IMR-90 (cell line): ENCODE results near the gene SDHC.

Experiments
- BHLHE40 ChIP-seq: fragments of 150-350 bp; IDR thresholded peaks from 2 replicates; pipeline ENCODE4 v1.6.1; 2016; ENCODE audit warnings: mild to moderate bottlenecking, low read depth, low read length
- CHD1 ChIP-seq: IDR thresholded peaks from 2 replicates; pipeline ENCODE4 v1.6.1; 2012; ENCODE audit warnings: low read depth, low read length, improper control_type of control experiment
- CTCF ChIP-seq: conservative IDR thresholded peaks from 2 replicates; pipeline ENCODE4 v1.5.1; 2012; ENCODE audit warnings: mild to moderate bottlenecking, low read depth, low read length, improper control_type of control experiment
- MAZ ChIP-seq: IDR thresholded peaks from 2 replicates; pipeline ENCODE4 v1.6.1; 2012; ENCODE audit warnings: low read depth, mild to moderate bottlenecking, low read length, improper control_type of control experiment, moderate library complexity, borderline replicate concordance
- POLR2A ChIP-seq: IDR thresholded peaks from 2 replicates; pipeline ENCODE4 v1.6.1; 2012; ENCODE audit warnings: mild to moderate bottlenecking, low read depth, low read length
- RAD21 ChIP-seq: IDR thresholded peaks from 2 replicates; pipeline ENCODE4 v1.6.1; 2012; ENCODE audit warnings: low read length, improper control_type of control experiment
- RFX5 ChIP-seq: IDR thresholded peaks from 2 replicates; pipeline ENCODE4 v1.8.0; 2012; ENCODE audit warnings: low read depth, mild to moderate bottlenecking, low read length, moderate library complexity
- SMC3 ChIP-seq: fragments of 150-350 bp; IDR thresholded peaks from 2 replicates; pipeline ENCODE4 v1.6.1; 2016; ENCODE audit warnings: low read depth, mild to moderate bottlenecking, antibody characterized with exemption, low read length, moderate library complexity
- USF2 ChIP-seq: fragments of 150-350 bp; IDR thresholded peaks from 2 replicates; pipeline ENCODE4 v1.6.1; 2017; ENCODE audit warnings: mild to moderate bottlenecking, antibody characterized with exemption, low read length, low read depth

GRCh38 chr1:161407451-161407985 lies 93.3 kb downstream of the SDHC start:
- no peak for TF ChIP-seq CTCF
- no peak for TF ChIP-seq POLR2A
- no peak for TF ChIP-seq RAD21
- TF ChIP-seq RFX5, result no peak
- TF ChIP-seq SMC3, result no peak
- TF ChIP-seq USF2, result no peak
- no peak for TF ChIP-seq MAZ
- TF ChIP-seq CHD1, result no peak
- TF ChIP-seq BHLHE40, result no peak
